GM12891 (cell line): Measurements from ENCODE around the gene TM2D1.
"Not testable (repeated sequence)": the region's sequence is repeated elsewhere in the genome, so short reads cannot be mapped to it uniquely, and the experiment has no call there.

Experiments used
- PAX5 ChIP-seq: IDR thresholded peaks from 2 replicates; pipeline ENCODE4 v1.6.1; 2011; ENCODE audit warnings: low read length, moderate library complexity, mild to moderate bottlenecking; ENCODE audit not compliant: insufficient read depth, severe bottlenecking
- POLR2A ChIP-seq: IDR thresholded peaks from 2 replicates; pipeline ENCODE4 v1.6.1; 2011; ENCODE audit warnings: low read depth, low read length, control low read depth
- TAF1 ChIP-seq: IDR thresholded peaks from 2 replicates; pipeline ENCODE4 v1.6.1; 2011; ENCODE audit warnings: low read depth, low read length, control low read depth

GRCh38 chr1:61711257-61711656, 13.7 kb downstream of the TM2D1 start:
- not testable (repeated sequence) for TF ChIP-seq TAF1, POLR2A, PAX5
